K562 (cell line): ENCODE data around the gene ABCC10. TPM values are rescaled to one million over a fixed set of nuclear protein-coding genes. Genes with fewer than 3 reads are reported as not detected.

Source experiments
- ASH1L ChIP-seq: fragments of 450-650 bp; IDR thresholded peaks from 2 replicates; pipeline ENCODE4 v1.6.1; 2018; ENCODE audit warnings: borderline replicate concordance, mild to moderate bottlenecking, low read depth; ENCODE audit not compliant: partially characterized antibody
- ELF4 ChIP-seq: fragments of 450-650 bp; formaldehyde crosslinking; IDR thresholded peaks from 2 replicates; pipeline ENCODE4 v1.4.0; 2022; ENCODE audit warnings: missing genetic modification characterization
- FOXJ2 ChIP-seq: fragments of 200-800 bp; sonication (Bioruptor generic); IDR thresholded peaks from 2 replicates; pipeline ENCODE4 v1.6.1; 2016; ENCODE audit warnings: missing genetic modification characterization, missing compliant biosample characterization
- FOXP1 ChIP-seq: sonication (generic); formaldehyde crosslinking; IDR thresholded peaks from 2 replicates; pipeline ENCODE4 v1.8.0; 2022; ENCODE audit warnings: mild to moderate bottlenecking, missing genetic modification reagents
- HEY1 ChIP-seq: fragments of 250-450 bp; sonication (Bioruptor Pico); IDR thresholded peaks from 2 replicates; pipeline ENCODE4 v1.5.0; 2020; ENCODE audit warnings: mild to moderate bottlenecking, moderate library complexity, borderline replicate concordance
- KHSRP ChIP-seq: fragments of 450-650 bp; IDR thresholded peaks from 2 replicates; pipeline ENCODE4 v1.6.1; 2017
- NBN ChIP-seq: fragments of 450-650 bp; IDR thresholded peaks from 2 replicates; pipeline ENCODE4 v1.6.1; 2016; ENCODE audit warnings: low read depth, mild to moderate bottlenecking
- PHB ChIP-seq: fragments of 250-450 bp; sonication (Bioruptor Pico); IDR thresholded peaks from 2 replicates; pipeline ENCODE4 v1.5.0; 2021
- POLR2AphosphoS5 ChIP-seq: IDR thresholded peaks from 2 replicates; pipeline ENCODE4 v1.6.1; 2011; ENCODE audit warnings: mild to moderate bottlenecking, low read depth, low read length, moderate library complexity; ENCODE audit not compliant: control insufficient read depth, insufficient read depth
- RBBP5 ChIP-seq: fragments of 200-600 bp; sonication (generic); IDR thresholded peaks from 2 replicates; pipeline ENCODE4 v1.6.1; 2012; ENCODE audit warnings: borderline replicate concordance, mild to moderate bottlenecking, low read length, control low read depth, inconsistent platforms; ENCODE audit not compliant: insufficient read depth, poor library complexity, severe bottlenecking
- STAT5B ChIP-seq: fragments of 250-450 bp; sonication (Bioruptor Pico); IDR thresholded peaks from 2 replicates; pipeline ENCODE4 v1.8.0; 2021; ENCODE audit warnings: mild to moderate bottlenecking, inconsistent platforms
- ZFP36 ChIP-seq: fragments of 150-350 bp; IDR thresholded peaks from 2 replicates; pipeline ENCODE4 v1.6.1; 2018; ENCODE audit warnings: low read length, low read depth; ENCODE audit not compliant: partially characterized antibody
- ZNF274 ChIP-seq: IDR thresholded peaks from 2 replicates; pipeline ENCODE4 v1.6.1; 2011; ENCODE audit warnings: low read depth, mild to moderate bottlenecking, low read length, moderate library complexity, borderline replicate concordance
- ZNF311 ChIP-seq: fragments of 250-450 bp; sonication (Bioruptor Pico); IDR thresholded peaks from 2 replicates; pipeline ENCODE4 v1.4.0; 2020; ENCODE audit warnings: mild to moderate bottlenecking, moderate library complexity
- polyA plus RNA-seq, 8 experiments: library from polyadenylated mRNA; depleted of rRNA in 4 of 8; stranded (reverse) in 5 of 8; unstranded in 3 of 8; fragments of >200 nt; fragmentation: Nextera tagmentation in 2 of 8; fragmentation: Illumina TruSeq in 1 of 8; extraction: Ambion mirVana in 2 of 8; extraction: Trizol in 1 of 8; gene quantifications; 2 replicates each; pipeline versions ENCODE4 v1.2.1 to v1.2.3, GENCODE V29; 2011 to 2014; ENCODE audit warnings: inconsistent platforms in 1 of 8, missing spikeins in 1 of 8
- total RNA-seq, 7 experiments: library from RNA; depleted of rRNA in 6 of 7; stranded (reverse); fragments of >200 nt in 6 of 7; fragmentation: Illumina TruSeq in 2 of 7; extraction: Trizol in 2 of 7; gene quantifications; 2 replicates each; pipeline versions ENCODE4 v1.2.1 to v1.2.3, GENCODE V29; 2011 to 2021; ENCODE audit warnings: low replicate concordance in 1 of 7
- TF ChIP-seq, protein P1 (sequence below): sonication (generic); formaldehyde crosslinking; IDR thresholded peaks from 2 replicates; pipeline ENCODE4 v1.8.0; 2022; ENCODE audit warnings: missing genetic modification reagents, mild to moderate bottlenecking, moderate library complexity, borderline replicate concordance
- TF ChIP-seq, protein P2 (sequence below): sonication (generic); formaldehyde crosslinking; IDR thresholded peaks from 2 replicates; pipeline ENCODE4 v1.8.0; 2022; ENCODE audit warnings: mild to moderate bottlenecking, missing genetic modification reagents
- TF ChIP-seq, protein P3 (sequence below): fragments of 250-450 bp; sonication (Bioruptor Pico); IDR thresholded peaks from 2 replicates; pipeline ENCODE4 v1.5.0; 2021
- TF ChIP-seq, protein P4 (sequence below): conservative IDR thresholded peaks from 2 replicates; pipeline ENCODE4 v1.6.1; 2011; ENCODE audit warnings: low read depth, mild to moderate bottlenecking, low read length; ENCODE audit not compliant: control insufficient read depth
- TF ChIP-seq, protein P5 (sequence below): fragments of 450-650 bp; IDR thresholded peaks from 2 replicates; pipeline ENCODE4 v1.6.1; 2016; ENCODE audit warnings: antibody characterized with exemption

ABCC10 gene
- total and polyA plus RNA-seq, 9 of the 15 experiments (the other 6 are each of a cell fraction or from before 2014, with no cell fraction given) = 2.4 to 29.1 (median 13.7) TPM

DNA sequence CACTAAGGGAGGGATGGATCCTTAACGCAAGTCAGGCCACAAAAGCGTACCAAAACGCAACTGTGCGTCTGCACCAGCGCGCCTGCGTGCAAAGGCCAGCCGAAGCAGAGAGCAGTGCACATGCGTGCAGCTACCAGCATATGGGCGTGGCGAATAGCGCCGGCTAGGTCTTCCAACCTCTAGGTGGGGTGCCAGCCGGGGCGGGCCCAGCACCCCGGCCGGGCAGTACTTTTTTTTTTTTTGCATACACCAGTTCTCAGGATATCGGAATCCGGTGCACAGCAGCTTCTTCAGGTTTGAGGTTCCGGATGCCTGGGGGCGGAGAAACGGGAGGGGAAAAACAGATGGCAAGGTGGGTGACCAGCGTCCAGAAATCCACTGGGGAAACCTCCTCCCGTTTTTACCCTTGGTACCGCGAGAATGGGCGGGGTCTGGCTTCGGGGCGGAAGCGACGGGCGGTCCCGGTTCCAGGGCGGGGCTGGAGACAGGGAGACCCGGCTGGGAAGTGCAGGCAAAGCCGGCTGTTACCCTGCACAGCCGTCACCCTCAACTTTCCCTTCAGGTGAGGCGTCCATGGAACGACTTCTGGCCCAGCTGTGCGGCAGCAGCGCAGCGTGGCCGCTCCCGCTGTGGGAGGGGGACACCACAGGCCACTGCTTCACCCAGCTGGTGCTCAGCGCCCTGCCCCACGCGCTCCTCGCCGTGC lies at the start of gene ABCC10 (continued):
- TF ChIP-seq POLR2AphosphoS5 (peak; percentile 72; the same call in 1 of the 2 replicates), NBN (peak; percentile 76; the same call in 1 of the 2 replicates), STAT5B (CRISPR knock-in tag) (no peak), RBBP5 (peak; percentile 90), ZNF311 (CRISPR knock-in tag) (no peak), FOXJ2 (tag) (no peak), PHB (no peak), ASH1L (no peak), KHSRP (no peak), ZNF274 (no peak), ELF4 (0 out of 2 replicates have a peak, but pooled peaks have one; percentile 15), HEY1 (CRISPR knock-in tag) (no peak), FOXP1 (no peak), ZFP36 (peak; percentile 30)
- TF ChIP-seq, protein P1, sequence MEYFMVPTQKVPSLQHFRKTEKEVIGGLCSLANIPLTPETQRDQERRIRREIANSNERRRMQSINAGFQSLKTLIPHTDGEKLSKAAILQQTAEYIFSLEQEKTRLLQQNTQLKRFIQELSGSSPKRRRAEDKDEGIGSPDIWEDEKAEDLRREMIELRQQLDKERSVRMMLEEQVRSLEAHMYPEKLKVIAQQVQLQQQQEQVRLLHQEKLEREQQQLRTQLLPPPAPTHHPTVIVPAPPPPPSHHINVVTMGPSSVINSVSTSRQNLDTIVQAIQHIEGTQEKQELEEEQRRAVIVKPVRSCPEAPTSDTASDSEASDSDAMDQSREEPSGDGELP (CRISPR knock-in tag) = peak; percentile 92
- TF ChIP-seq, protein P2, sequence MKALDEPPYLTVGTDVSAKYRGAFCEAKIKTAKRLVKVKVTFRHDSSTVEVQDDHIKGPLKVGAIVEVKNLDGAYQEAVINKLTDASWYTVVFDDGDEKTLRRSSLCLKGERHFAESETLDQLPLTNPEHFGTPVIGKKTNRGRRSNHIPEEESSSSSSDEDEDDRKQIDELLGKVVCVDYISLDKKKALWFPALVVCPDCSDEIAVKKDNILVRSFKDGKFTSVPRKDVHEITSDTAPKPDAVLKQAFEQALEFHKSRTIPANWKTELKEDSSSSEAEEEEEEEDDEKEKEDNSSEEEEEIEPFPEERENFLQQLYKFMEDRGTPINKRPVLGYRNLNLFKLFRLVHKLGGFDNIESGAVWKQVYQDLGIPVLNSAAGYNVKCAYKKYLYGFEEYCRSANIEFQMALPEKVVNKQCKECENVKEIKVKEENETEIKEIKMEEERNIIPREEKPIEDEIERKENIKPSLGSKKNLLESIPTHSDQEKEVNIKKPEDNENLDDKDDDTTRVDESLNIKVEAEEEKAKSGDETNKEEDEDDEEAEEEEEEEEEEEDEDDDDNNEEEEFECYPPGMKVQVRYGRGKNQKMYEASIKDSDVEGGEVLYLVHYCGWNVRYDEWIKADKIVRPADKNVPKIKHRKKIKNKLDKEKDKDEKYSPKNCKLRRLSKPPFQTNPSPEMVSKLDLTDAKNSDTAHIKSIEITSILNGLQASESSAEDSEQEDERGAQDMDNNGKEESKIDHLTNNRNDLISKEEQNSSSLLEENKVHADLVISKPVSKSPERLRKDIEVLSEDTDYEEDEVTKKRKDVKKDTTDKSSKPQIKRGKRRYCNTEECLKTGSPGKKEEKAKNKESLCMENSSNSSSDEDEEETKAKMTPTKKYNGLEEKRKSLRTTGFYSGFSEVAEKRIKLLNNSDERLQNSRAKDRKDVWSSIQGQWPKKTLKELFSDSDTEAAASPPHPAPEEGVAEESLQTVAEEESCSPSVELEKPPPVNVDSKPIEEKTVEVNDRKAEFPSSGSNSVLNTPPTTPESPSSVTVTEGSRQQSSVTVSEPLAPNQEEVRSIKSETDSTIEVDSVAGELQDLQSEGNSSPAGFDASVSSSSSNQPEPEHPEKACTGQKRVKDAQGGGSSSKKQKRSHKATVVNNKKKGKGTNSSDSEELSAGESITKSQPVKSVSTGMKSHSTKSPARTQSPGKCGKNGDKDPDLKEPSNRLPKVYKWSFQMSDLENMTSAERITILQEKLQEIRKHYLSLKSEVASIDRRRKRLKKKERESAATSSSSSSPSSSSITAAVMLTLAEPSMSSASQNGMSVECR (CRISPR knock-in tag) = peak; percentile 94
- TF ChIP-seq, protein P3, sequence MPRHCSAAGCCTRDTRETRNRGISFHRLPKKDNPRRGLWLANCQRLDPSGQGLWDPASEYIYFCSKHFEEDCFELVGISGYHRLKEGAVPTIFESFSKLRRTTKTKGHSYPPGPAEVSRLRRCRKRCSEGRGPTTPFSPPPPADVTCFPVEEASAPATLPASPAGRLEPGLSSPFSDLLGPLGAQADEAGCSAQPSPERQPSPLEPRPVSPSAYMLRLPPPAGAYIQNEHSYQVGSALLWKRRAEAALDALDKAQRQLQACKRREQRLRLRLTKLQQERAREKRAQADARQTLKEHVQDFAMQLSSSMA (CRISPR knock-in tag) = 0 out of 2 replicates have a peak, but pooled peaks have one; percentile 34
- TF ChIP-seq, protein P4, sequence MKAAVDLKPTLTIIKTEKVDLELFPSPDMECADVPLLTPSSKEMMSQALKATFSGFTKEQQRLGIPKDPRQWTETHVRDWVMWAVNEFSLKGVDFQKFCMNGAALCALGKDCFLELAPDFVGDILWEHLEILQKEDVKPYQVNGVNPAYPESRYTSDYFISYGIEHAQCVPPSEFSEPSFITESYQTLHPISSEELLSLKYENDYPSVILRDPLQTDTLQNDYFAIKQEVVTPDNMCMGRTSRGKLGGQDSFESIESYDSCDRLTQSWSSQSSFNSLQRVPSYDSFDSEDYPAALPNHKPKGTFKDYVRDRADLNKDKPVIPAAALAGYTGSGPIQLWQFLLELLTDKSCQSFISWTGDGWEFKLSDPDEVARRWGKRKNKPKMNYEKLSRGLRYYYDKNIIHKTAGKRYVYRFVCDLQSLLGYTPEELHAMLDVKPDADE = peak; percentile 56
- TF ChIP-seq, protein P5, sequence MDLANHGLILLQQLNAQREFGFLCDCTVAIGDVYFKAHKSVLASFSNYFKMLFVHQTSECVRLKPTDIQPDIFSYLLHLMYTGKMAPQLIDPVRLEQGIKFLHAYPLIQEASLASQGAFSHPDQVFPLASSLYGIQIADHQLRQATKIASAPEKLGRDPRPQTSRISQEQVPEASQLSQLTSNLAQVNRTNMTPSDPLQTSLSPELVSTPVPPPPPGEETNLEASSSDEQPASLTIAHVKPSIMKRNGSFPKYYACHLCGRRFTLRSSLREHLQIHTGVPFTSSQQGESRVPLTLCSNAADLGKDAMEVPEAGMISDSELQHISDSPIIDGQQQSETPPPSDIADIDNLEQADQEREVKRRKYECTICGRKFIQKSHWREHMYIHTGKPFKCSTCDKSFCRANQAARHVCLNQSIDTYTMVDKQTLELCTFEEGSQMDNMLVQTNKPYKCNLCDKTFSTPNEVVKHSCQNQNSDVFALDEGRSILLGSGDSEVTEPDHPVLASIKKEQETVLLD = peak; percentile 84
